ENCODE results near the gene CYP4F8.
"Not testable (repeated sequence)": the region's sequence is repeated elsewhere in the genome, so short reads cannot be mapped to it uniquely, and the experiment has no call there.

The CYP4F8 gene

DNA sequence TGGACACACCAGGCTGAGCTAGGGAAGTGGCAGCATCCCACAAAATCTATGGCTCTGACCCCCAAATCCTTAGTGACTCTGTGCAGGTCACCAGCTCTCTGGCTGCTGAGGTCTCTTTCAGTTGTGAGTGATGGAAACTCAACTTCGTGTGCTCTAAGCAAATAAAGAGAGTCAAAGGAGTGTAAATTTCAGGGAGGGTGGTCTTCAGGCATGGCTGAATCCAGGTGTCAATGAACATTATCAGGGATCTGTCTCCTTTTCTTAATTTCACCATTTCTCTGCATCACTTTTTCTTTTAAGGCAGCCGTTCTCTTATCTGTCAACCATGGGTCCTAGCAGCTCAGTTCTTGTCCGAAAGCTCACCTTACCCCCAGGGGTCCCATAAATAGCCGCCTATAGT lies 64.1 kb downstream of the CYP4F8 start:
- no peaks in the 10 kb centered on the region for H3K36me3 ChIP-seq (ENCODE audit: low read length)
- H3K4me3 ChIP-seq (ENCODE audit: insufficient read depth, low read length, poor library complexity, severe bottlenecking) = no peak overlapping the region
- H3K79me2 ChIP-seq (ENCODE audit: insufficient read depth, low read length) = no peaks in the 10 kb centered on the region
- H3K9me3 ChIP-seq (ENCODE audit: insufficient read depth, low read length) = no peaks in the 10 kb centered on the region
- H3K27me3 ChIP-seq (ENCODE audit: low read length) = no peaks in the 10 kb centered on the region
- no peak overlapping the region for H2AFZ ChIP-seq (ENCODE audit: low read depth, low read length, severe bottlenecking)
- H3K27ac ChIP-seq (ENCODE audit: low read depth, low read length) = no peak overlapping the region
- no peak overlapping the region for H3K9ac ChIP-seq (ENCODE audit: low read length)
- H3K4me2 ChIP-seq (ENCODE audit: low read depth, low read length, poor library complexity, severe bottlenecking) = no peak overlapping the region
- H3K9me2 ChIP-seq (replicated peaks; ENCODE audit: insufficient read depth, low read length) = no peaks in the 10 kb centered on the region
- TF ChIP-seq, protein P1, sequence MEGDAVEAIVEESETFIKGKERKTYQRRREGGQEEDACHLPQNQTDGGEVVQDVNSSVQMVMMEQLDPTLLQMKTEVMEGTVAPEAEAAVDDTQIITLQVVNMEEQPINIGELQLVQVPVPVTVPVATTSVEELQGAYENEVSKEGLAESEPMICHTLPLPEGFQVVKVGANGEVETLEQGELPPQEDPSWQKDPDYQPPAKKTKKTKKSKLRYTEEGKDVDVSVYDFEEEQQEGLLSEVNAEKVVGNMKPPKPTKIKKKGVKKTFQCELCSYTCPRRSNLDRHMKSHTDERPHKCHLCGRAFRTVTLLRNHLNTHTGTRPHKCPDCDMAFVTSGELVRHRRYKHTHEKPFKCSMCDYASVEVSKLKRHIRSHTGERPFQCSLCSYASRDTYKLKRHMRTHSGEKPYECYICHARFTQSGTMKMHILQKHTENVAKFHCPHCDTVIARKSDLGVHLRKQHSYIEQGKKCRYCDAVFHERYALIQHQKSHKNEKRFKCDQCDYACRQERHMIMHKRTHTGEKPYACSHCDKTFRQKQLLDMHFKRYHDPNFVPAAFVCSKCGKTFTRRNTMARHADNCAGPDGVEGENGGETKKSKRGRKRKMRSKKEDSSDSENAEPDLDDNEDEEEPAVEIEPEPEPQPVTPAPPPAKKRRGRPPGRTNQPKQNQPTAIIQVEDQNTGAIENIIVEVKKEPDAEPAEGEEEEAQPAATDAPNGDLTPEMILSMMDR (IDR thresholded peaks at IDR 0.05; ENCODE audit: insufficient read depth, low read length, poor library complexity, severe bottlenecking) = no peak
- TF ChIP-seq EZH2phosphoT487 (conservative IDR thresholded peaks at IDR 0.05; ENCODE audit: low read length) = no peak
- H4K20me1 ChIP-seq (ENCODE audit: low read depth, low read length) = no peaks in the 10 kb centered on the region
- H3F3A ChIP-seq (ENCODE audit: insufficient read depth) = no peaks in the 10 kb centered on the region

DNA sequence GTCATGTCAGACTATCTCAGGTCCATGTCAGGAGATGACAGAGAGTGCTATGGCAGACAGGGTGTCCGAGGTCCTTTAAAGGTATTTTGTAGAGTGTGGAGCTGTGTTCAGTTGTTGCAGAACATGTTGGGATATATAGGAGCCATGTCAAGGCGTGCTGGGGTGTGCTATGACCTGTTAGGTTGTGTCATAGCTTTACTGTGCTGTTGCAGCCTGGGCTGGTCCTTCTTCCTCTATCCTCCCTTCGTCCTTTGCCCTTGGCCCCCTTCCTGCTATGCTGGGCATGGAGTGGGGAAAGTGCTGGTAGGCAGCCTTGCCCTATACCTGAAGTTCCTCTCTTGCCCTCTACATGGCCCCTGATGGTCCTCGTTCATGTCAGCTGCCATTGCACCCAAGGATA lies 64.8 kb downstream of the CYP4F8 start:
- not testable (repeated sequence) for H3F3A ChIP-seq (ENCODE audit: insufficient read depth); H3K9me2 ChIP-seq (replicated peaks; ENCODE audit: insufficient read depth, low read length); H3K4me2 ChIP-seq (ENCODE audit: low read depth, low read length, poor library complexity, severe bottlenecking); H3K27me3 ChIP-seq (ENCODE audit: low read length); H3K36me3 ChIP-seq (ENCODE audit: low read length); H3K79me2 ChIP-seq (ENCODE audit: insufficient read depth, low read length); H2AFZ ChIP-seq (ENCODE audit: low read depth, low read length, severe bottlenecking); H3K27ac ChIP-seq (ENCODE audit: low read depth, low read length); H4K20me1 ChIP-seq (ENCODE audit: low read depth, low read length); H3K9ac ChIP-seq (ENCODE audit: low read length); H3K4me3 ChIP-seq (ENCODE audit: insufficient read depth, low read length, poor library complexity, severe bottlenecking); H3K9me3 ChIP-seq (ENCODE audit: insufficient read depth, low read length)
